B cell (primary cell): ENCODE data around the gene BOD1L2. TPM values are rescaled to one million over a fixed set of nuclear protein-coding genes. Genes with fewer than 3 reads are reported as not detected.

Experiments
- ATAC-seq: fragments of 200-7000 bp; cut with Tn5 transposase; one replicate; pipeline ENCODE4 v1.10.0; 2021; ENCODE audit warnings: low read depth, mild to moderate bottlenecking, moderate number of reproducible peaks, moderate library complexity
- CTCF ChIA-PET: fragments of 350-600 bp; sonication (Branson Sonifier 250); formaldehyde crosslinking; loops from one replicate; lab custom pipeline; 2021; ENCODE audit warnings: antibody characterized with exemption, inconsistent platforms; lab: Charles Lee
- POLR2A ChIA-PET: fragments of 350-600 bp; sonication (Branson Sonifier 250); formaldehyde crosslinking; loops from one replicate; lab custom pipeline; 2021; ENCODE audit warnings: antibody characterized with exemption; lab: Charles Lee
- DNase-seq: peaks from one replicate; pipeline ENCODE4 v3.0.0; 2013
- H2AFZ ChIP-seq: 2 replicates; pipeline ENCODE4 v1.6.1; 2012; ENCODE audit warnings: mild to moderate bottlenecking, low read depth, low read length; ENCODE audit not compliant: insufficient read depth, poor library complexity, severe bottlenecking
- H3K27ac ChIP-seq, 2 donors: 1 replicate in 1 of 2; 2 replicates in 1 of 2; pipeline ENCODE4 v1.5.1; 2012 to 2013; ENCODE audit warnings: low read length in 2 of 2, mild to moderate bottlenecking in 2 of 2, moderate library complexity in 1 of 2
- H3K27me3 ChIP-seq, 4 experiments: fragments of 200-600 bp in 1 of 4; sonication (generic) in 1 of 4; replicated peaks in 1 of 4; 1 replicate in 2 of 4; 2 replicates in 2 of 4; pipeline versions ENCODE4 v1.6.1 to v1.7.0; 2013 to 2016; ENCODE audit warnings: low read length in 3 of 4, mild to moderate bottlenecking in 2 of 4, mixed read lengths in 1 of 4, moderate library complexity in 1 of 4; ENCODE audit not compliant: insufficient read depth in 4 of 4, control insufficient read depth in 3 of 4; ENCODE audit errors: control extremely low read depth in 1 of 4
- H3K36me3 ChIP-seq, 2 experiments: replicated peaks in 1 of 2; 1 replicate in 1 of 2; 2 replicates in 1 of 2; pipeline versions ENCODE4 v1.6.1 to v1.7.1; 2013; ENCODE audit warnings: low read length in 1 of 2; ENCODE audit not compliant: insufficient read depth in 2 of 2, control insufficient read depth in 1 of 2; ENCODE audit errors: control extremely low read depth in 1 of 2, extremely low read depth in 1 of 2
- H3K4me1 ChIP-seq, 2 donors: fragments of 200-600 bp in 1 of 2; sonication (generic) in 1 of 2; 1 replicate in 1 of 2; 2 replicates in 1 of 2; pipeline versions ENCODE4 v1.5.1 to v1.6.1; 2013 to 2017; ENCODE audit warnings: low read length in 2 of 2; ENCODE audit not compliant: control insufficient read depth in 2 of 2, insufficient read depth in 2 of 2
- H3K4me2 ChIP-seq: replicated peaks from 2 replicates; pipeline ENCODE3; 2012; ENCODE audit warnings: mild to moderate bottlenecking, low read depth, low read length; ENCODE audit not compliant: poor library complexity, severe bottlenecking
- H3K4me3 ChIP-seq, 5 experiments: fragments of 200-600 bp in 1 of 5; sonication (generic) in 1 of 5; 1 replicate in 3 of 5; 2 replicates in 2 of 5; pipeline versions ENCODE4 v1.5.1 to v1.7.0; 2011 to 2016; ENCODE audit warnings: low read length in 4 of 5, mild to moderate bottlenecking in 4 of 5, low read depth in 2 of 5, control low read depth in 1 of 5, moderate library complexity in 1 of 5; ENCODE audit not compliant: insufficient read depth in 1 of 5; ENCODE audit errors: control extremely low read depth in 1 of 5, extremely low read depth in 1 of 5
- H3K79me2 ChIP-seq: fragments of 200-600 bp; sonication (generic); one replicate; pipeline ENCODE4 v1.6.0; 2016; ENCODE audit warnings: low read length; ENCODE audit not compliant: control insufficient read depth, insufficient read depth
- H3K9ac ChIP-seq: fragments of 200-600 bp; sonication (generic); 2 replicates; pipeline ENCODE4 v1.6.1; 2017; ENCODE audit warnings: mild to moderate bottlenecking, low read length, moderate library complexity
- H3K9me3 ChIP-seq, 3 donors: one replicate each; pipeline versions ENCODE4 v1.6.1 to v1.7.1; 2013; ENCODE audit warnings: low read length in 2 of 3; ENCODE audit not compliant: control insufficient read depth in 2 of 3, insufficient read depth in 1 of 3; ENCODE audit errors: control extremely low read depth in 1 of 3
- H4K20me1 ChIP-seq: 2 replicates; pipeline ENCODE4 v1.6.0; 2012; ENCODE audit warnings: mild to moderate bottlenecking, low read length; ENCODE audit not compliant: insufficient read depth, control insufficient read depth, poor library complexity, severe bottlenecking
- H3K27ac Mint-ChIP-seq: one replicate; pipeline ENCODE4 v1.8.0; 2021; ENCODE audit warnings: mixed read lengths
- H3K27me3 Mint-ChIP-seq: one replicate; pipeline ENCODE4 v1.8.0; 2021; ENCODE audit warnings: mixed read lengths
- H3K4me1 Mint-ChIP-seq: one replicate; pipeline ENCODE4 v1.8.0; 2021; ENCODE audit warnings: mixed read lengths
- H3K4me3 Mint-ChIP-seq: one replicate; pipeline ENCODE4 v1.8.0; 2021; ENCODE audit warnings: mixed read lengths
- H3K9me3 Mint-ChIP-seq: one replicate; pipeline ENCODE4 v1.8.0; 2022; ENCODE audit warnings: mixed read lengths; ENCODE audit not compliant: insufficient read depth
- CTCF ChIP-seq: fragments of 200-600 bp; IDR thresholded peaks from one replicate; pipeline ENCODE4 v1.8.0; 2022; ENCODE audit warnings: antibody characterized with exemption, mild to moderate bottlenecking
- EZH2 ChIP-seq: IDR thresholded peaks from 2 replicates; pipeline ENCODE4 v1.6.1; 2012; ENCODE audit warnings: borderline replicate concordance, low read depth, mild to moderate bottlenecking, moderate library complexity, low read length; ENCODE audit not compliant: insufficient read depth, poor library complexity, severe bottlenecking
- WGBS: methylation state at CpG from one replicate; pipeline ENCODE4 v1.1.5; 2013; ENCODE audit warnings: missing lambda C conversion rate; ENCODE audit not compliant: insufficient coverage; 5-methylcytosine and 5-hydroxymethylcytosine counted together
- intact Hi-C: fragments of 100-400 bp; cut with micrococcal nuclease; formaldehyde crosslinking; loops from one replicate; pipeline ENCODE4 v1.10.0; 2022
- polyA plus RNA-seq: library from polyadenylated mRNA; depleted of rRNA; stranded (reverse); fragments of >200 nt; gene quantifications from 2 replicates; pipeline ENCODE4 v1.2.3, GENCODE V29; 2012
- total RNA-seq, 2 donors: library from RNA; stranded (reverse); fragments of 120-200 nt in 1 of 2; gene quantifications; 1 replicate in 1 of 2; 2 replicates in 1 of 2; pipeline versions ENCODE4 v1.2.3 to v1.2.4, GENCODE V29; 2013 to 2022

BOD1L2 gene
- total and polyA plus RNA-seq, 2 donors (not counting 1 experiment from before 2014, with no cell fraction given): not detected

GRCh38 chr18:57185434-57185833, 38.5 kb downstream of the BOD1L2 start:
- H3K4me3 ChIP-seq: no peak overlapping the region
- peaks cover 22% of the 10 kb centered on the region for H3K9me3 Mint-ChIP-seq
- H3K79me2 ChIP-seq: no peaks in the 10 kb centered on the region
- H3K27ac Mint-ChIP-seq: no peak overlapping the region
- peaks cover 19% of the 10 kb centered on the region for H3K27me3 Mint-ChIP-seq
- H3K9me3 ChIP-seq: peaks cover 9 to 16% (median 15%) of the 10 kb centered on the region in 3 donors
- no peak for DNase-seq
- H3K4me1 Mint-ChIP-seq: no peaks in the 10 kb centered on the region
- ChIA-PET CTCF (no interaction called here), POLR2A (no interaction called here)
- H3K4me1 ChIP-seq: no peaks in the 10 kb centered on the region
- H2AFZ ChIP-seq: no peak overlapping the region
- no peak for ATAC-seq
- H3K36me3 ChIP-seq: no peaks in the 10 kb centered on the region
- no CpG with 5 or more reads among the region's 1 CpG for WGBS
- no peak overlapping the region for H3K27ac ChIP-seq
- no peak overlapping the region for H3K4me3 Mint-ChIP-seq
- no peak overlapping the region for H3K4me2 ChIP-seq
- TF ChIP-seq CTCF (no peak), EZH2 (no peak)
- no peaks in the 10 kb centered on the region for H4K20me1 ChIP-seq
- H3K27me3 ChIP-seq: peaks cover 0 to 2% (median 0%) of the 10 kb centered on the region in 4 experiments
- intact Hi-C loops: no loop called here
- H3K9ac ChIP-seq: no peak overlapping the region

- Histone ChIP-seq H3K79me2 (no peaks in the 10 kb centered on the region), H3K4me2 (no peak overlapping the region), H3K27me3 (peaks cover 0 to 8% (median 3%) of the 10 kb centered on the region in 4 experiments), H3K9me3 (peaks cover 9 to 12% (median 11%) of the 10 kb centered on the region in 3 donors), H3K4me1 (no peaks in the 10 kb centered on the region), H3K9ac (no peak overlapping the region), H4K20me1 (no peaks in the 10 kb centered on the region), H3K27ac (no peak overlapping the region), H2AFZ (no peak overlapping the region), H3K36me3 (no peaks in the 10 kb centered on the region), H3K4me3 (no peak overlapping the region)
- Mint-ChIP-seq H3K9me3 (peaks cover 9% of the 10 kb centered on the region), H3K4me3 (no peak overlapping the region), H3K4me1 (no peaks in the 10 kb centered on the region), H3K27ac (no peak overlapping the region), H3K27me3 (peaks cover 29% of the 10 kb centered on the region)
- TF ChIP-seq EZH2: no peak
- no peak for TF ChIP-seq CTCF
- 73% methylated on average over 5 of the region's 6 CpGs for WGBS
- DNase-seq (no peak), ATAC-seq (no peak)
- ChIA-PET POLR2A (no interaction called here), CTCF (no interaction called here)
- intact Hi-C loops: no loop called here
These were observed 42.1 kb downstream of the BOD1L2 start for GRCh38 chr18:57188851-57189557.
